Endothelial cell of hepatic sinusoid (primary cell): ENCODE data around the gene CTXN1.
"Not testable (repeated sequence)": the region's sequence is repeated elsewhere in the genome, so short reads cannot be mapped to it uniquely, and the experiment has no call there.

ENCODE experiments used
- in situ Hi-C: cut with HindIII; loops from 2 replicates; pipeline ENCODE4 v1.10.0; 2017; ENCODE audit warnings: low sequenced_read_pairs

CTXN1 gene

DNA sequence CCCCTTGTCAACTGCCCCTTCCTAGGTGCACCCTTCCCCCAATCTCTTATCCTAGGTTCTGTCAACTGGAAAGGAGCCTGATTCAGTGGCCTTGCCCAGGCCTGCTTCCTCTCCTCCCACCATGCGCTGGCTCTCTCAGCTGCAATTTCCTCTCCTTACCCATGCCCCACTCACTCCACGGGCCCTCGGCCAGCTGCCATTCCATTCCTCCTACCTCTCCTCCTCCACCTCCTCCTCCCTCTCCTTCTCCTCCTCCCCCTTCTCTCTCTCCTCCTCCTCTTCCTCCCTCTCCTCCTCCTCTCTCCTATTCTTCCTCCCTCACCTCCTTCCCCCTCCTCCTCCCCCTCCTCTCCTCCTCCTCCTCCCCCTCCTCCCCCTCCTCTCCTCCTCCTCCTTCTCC, 27.1 kb upstream of the CTXN1 start:
- in situ Hi-C loops: no loop called here

DNA sequence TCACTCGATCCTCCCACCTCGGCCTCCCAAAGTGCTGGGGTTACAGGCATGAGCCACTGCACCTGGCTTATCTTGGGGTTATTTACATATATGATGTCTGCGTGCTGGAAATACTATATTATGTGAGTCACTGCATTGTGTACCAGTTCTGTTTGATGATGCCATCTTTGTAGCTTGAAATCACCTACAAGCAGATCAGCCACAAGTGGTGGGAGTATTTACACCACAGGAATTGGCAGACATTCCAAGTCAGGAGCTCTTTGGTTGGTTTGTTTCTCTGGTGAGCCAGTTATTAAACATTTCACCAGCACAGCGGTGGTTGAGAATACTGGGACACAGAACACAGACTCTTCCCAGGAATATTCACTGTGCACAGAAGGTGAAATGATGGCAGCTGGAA, 22.0 kb upstream of the CTXN1 start:
- in situ Hi-C loops: no loop called here

DNA sequence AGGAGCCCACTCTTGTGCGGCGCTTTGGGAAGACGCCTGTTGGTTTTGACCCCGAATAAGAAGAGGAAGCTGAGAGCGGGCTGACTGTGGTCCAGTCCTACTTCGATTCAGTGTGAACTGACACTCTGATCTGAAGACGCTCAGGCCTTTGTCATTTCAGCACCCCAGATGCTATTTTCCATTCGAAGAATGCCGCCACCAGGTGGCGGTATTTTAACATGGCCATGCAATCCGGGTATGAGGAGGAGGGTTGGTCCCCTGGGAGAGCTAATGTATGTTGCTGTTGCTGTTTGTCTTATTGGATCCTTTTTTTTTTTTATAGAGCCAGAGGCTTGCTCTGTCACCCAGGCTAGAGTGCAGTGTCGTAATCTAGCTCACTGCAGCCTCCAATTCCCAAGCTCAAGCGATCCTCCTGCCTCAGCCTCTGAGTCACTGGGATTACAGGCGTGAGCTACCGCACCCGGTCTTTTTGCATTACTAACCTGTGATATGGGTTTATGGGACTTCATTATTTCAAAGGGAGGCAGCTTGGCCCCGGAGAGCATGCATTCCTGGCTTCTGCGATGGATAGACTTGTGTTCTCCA, 18.3 kb upstream of the CTXN1 start:
- in situ Hi-C loops: loop anchor here (5.0 kb wide), 1 partner anchor 53 kb away; no protein-coding TSS in a partner anchor

DNA sequence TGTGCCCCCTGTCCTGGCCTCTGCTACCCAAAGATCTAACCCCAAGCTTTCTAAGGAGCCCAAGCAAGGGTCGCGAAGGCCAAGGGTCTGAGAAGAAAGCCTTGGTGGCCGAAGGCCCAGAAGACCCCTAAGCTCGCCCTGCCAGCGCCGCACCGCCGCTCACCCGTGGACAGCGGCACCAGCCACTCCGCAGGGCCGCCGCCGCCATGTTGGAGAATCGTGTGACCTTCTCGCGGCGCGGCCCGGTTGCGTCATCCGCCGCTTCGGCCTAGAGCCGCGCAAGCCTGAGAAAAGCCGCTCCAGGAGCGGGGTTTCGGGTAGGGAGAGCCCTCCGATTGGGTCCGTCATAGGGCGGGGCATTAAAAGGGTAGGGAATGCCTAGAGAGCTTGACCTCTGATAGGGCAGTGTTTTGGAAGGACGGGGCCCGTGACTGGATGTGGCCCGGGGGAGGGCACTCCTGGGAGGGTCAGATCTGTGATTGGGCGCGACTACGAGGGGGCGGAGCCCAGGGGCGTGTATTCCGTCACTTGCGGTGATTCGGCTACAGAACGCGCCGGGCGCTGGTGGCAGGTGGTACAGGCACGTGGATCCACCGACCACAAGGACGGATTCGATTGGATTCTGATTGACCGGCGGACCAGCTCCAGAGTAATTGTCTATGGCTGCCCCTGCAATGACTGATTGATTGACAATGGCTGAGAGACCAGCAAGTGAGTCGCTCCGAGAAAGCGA, 17.7 kb upstream of the CTXN1 start, which contains the start of gene TIMM44:
TSS of gene TIMM44 (minus strand) at position 223 of the 733 bp plus-strand sequence. CDS start at position 208, 15 bp downstream.
- in situ Hi-C loops: loop anchor here (5.0 kb wide), 1 partner anchor 54 kb away; no protein-coding TSS in a partner anchor

DNA sequence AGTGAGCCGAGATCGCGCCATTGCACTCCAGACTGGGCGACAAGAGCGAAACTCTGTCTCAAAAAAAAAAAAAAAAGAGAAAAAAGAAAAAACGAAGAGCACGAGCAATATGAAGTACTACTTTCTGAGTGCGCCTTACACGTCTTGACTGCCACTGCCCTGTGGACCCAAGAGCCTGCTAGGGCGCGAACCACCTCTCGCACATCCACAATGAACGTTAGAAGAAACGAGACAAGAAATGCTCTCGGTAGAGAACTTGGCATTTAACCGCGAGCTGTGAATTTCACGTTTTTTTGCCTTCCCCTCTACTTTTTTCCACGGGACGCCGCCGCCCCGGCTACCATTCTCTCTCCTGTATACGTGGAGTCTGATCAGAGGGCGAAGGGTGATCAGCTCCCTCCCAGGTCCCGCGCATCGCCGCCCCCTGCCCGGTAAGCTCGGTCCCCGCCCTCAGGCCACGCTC, 17.1 kb upstream of the CTXN1 start:
- in situ Hi-C loops: loop anchor here (5.0 kb wide), 1 partner anchor 54 kb away; no protein-coding TSS in a partner anchor

DNA sequence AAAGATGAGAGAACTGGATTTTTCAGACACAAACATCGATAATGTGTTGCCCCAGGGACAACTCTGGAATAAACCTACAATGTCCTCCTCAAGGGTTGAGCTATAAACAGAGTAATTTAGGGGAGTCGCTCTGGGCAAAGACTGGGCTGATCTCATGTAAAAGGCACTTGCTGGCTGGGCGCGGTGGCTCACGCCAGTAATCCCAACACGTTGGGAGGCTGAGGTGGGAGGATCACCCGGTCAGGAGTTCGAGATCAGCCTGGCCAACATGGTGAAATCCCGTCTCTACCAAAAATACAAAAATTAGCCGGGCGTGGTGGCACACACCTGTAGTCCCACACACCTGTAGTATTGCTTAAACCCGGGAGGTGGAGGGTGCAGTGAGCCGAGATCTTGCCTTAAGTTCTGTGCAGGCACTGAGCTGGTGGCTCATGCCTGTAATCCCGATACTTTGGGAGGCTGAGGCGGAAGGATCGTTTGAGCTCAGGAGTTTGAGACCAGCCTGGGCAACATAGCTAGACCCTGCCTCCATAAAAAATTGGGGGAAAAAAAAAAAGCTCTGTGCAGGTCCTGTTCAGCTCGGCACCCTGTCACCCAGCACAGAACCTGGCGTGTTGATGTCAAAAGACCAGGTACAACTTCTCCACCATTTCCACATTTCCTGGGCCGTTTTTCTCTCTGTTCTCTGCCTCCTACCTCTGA, 16.1 kb upstream of the CTXN1 start:
- in situ Hi-C loops: loop anchor here (5.0 kb wide), 1 partner anchor 55 kb away; no protein-coding TSS in a partner anchor

DNA sequence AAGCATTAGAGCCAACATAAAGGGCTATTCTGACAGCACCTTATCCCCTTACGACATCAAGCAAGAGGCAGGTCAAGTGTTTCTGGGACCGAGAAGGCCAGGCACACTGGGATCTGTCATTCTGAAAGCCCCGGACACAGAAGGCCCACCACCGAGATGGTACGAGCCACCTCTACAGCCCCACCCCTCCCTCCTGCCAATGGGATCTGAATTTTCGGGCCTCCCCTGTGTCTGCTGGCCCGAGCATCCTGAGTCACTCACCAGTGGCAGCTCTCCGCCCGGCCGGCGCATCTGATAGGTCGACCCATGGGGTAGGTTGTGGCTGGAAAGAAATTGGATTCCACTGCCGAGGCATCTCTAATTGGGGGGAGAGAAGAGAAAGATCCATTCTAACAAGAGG, 14.9 kb upstream of the CTXN1 start:
- in situ Hi-C loops: loop anchor here (5.0 kb wide), 1 partner anchor 56 kb away; no protein-coding TSS in a partner anchor

DNA sequence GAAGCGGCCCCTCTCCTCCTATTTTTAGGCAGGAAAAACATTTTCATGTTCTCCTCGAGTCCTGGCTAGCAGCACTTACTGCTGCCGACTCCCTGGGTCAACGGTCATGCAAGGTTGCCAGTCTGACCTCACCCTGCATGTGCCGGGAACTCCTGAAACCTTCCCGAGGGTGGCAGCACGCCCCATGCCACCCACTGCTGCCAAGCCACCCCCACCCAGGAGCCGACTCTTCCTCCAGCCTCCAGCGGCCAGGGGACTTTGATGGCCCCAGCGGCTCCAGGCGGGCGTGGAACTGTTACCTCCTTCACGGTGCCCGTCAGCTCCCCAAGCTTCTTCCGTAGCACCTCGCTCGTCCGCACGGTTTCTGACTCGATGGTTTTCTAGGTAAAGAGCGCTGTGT, 8.8 kb upstream of the CTXN1 start:
- in situ Hi-C loops: no loop called here

DNA sequence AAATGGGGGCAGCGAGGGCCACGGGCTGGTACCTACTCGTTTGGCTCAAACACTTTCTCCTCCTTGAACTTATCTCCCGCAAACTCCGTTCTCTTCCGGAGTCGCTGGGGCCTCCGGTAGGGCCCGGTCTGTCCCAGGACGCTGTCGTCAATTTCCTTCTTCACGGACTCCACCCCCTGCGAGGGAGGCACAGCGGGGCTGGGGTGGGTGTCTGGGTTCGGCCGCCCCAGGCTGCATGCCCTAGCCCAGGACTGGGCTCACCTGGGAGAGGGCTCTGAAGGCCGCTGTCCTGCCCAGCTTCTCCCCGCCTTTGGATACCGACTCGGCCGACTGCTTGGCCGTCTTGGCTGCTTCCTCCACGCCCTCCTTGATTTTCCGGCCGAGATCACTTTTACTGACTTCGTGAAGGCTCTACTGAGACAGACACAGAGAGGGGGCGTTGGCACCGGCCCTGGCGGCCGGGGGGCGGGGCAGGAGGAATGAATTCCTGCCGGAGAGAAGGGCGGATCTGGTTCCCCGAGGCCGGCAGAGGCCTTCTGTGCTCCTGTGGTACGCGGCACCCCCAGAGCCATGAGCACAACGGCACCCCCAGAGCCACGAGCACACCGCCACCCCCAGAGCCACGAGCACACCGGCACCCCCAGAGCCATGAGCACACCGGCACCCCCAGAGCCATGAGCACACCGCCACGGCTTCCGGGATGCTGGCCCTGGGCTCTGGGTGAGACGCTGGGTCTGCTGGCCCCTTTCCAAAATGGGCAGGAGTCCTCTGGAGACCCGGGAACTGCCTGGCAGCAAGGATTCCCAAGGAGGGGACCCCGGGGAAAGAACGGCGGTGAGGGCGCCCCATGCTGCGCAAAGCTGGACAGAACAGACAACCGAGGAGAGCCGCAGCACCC, 8.1 kb upstream of the CTXN1 start:
- in situ Hi-C loops: no loop called here

DNA sequence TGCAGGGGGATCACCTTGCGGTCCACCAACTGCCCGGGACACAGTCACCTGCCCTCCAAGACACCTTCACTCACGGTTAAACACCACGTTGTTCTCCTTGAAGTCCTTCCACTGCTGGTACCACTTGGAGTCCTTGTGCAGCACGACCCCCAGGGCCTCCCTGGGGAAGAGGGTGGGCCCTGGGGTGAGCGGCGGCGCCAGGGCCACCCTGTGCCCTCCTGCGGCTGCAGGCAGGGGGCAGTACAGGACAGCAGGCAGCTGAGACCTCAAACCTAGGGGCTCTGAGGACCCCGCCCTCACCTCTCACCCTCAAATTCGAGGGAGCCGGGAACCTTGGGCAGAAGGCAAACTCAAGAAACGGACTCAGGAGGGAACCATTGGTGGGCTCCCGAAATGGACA, 7.5 kb upstream of the CTXN1 start:
- in situ Hi-C loops: no loop called here

DNA sequence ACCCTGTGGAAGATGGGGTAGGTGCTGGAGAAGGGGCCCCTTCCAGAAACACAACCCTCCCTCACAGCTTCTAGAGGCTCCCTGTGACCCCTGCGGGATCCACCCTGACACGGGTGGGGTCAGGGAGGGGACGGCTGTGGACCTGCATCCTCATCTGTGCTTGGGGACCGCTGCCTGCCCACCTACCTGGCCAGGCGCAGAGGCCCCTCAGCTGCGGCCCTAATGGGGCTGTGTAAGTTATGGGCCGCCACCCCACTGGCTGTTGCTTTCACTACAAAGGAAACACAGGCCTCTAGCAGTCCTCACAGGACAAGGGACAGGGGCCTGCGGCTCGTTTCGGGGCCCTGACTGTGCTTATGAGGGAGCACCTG, 7.0 kb upstream of the CTXN1 start:
- in situ Hi-C loops: no loop called here

DNA sequence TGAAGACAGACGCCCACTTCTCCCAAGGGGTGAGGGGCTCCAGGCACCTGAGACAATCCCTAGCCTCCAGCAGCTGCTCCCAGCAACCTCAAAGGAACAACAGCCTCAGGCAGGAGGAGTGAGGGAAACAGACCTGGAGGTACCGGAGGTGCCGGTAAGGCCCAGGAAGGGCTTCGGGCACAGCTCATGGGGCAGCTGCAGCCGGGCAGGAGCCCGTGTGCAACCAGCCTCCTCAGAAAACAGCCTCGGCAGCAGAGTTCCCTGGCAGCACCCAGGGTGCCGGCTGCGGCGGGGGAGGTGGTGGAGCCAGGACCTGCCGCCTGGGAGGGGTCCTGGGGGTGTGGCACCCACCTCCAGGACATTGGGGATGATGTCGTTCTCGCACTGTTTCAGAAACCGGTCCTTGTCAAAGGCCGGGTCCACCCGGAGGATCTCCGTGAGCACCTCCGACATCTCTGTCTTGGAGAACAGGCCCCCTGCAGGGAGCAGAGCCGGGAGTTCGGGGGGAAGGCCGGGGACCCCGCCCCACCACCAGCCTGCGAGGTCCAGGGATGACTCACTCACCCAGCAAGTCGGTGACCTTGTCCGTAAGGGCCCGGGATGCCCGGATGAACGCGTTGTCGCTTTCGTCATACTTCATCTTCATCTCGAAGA, 6.5 kb upstream of the CTXN1 start:
- in situ Hi-C loops: no loop called here

DNA sequence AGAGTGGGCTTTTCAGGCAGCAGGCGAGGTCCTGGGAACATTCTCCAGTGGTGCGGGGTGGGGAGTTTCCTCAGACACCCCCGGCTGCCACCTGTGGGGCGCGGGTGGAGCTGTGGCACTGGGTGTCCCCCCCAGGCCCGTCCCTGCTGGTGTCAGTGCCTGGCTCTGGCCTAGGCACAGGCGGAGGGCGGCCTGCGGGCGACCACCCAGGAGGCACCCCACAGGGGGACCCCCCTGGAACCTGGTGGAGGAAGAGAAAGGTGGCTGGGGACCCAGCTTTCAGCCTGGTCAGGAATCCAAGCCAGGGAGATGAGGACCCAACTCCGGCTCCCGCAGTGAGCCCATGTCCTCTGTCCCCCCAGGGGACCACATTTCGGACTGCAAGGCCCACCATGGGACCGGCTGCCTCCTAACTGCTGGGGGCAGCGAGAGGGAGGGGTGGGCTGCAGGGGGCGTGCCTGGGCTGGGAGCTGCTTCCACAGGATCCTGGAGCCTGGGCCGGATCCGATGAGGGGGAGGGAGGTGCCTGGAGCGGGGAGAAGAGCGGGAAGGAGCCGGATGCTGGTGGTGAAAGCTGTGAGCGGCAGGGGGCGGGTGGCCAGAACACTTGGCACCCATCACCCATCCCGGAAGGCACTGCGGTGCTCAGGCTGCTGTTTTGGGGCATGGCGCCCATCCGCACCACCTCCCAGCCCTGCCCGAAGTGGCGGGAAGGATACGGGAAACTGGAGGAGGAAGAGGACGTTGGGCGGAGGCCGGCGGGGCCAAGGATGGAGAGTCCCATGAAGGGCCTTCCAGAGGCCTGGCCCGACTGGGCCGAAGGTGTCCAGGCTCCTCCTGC, 5.5 kb upstream of the CTXN1 start:
- in situ Hi-C loops: no loop called here

DNA sequence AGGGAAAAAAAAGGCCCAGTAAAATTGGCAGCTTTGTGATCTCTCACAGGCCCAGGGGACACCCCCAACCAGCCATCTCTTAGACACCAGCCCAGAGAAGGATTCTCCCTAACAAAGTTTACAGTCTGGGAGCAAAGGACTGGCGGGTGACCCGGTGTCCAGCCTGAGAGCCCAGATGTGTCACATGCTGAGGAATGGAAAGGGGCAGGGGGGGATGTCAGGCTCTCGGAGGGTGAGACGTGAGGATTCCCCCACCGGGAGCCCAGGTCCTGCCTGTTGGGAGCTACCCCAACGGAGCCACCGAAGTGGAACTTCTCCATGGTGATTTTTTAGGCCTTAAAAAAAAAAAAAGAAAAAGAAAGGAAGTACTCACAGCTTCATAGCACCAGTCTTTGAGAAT, 4.8 kb upstream of the CTXN1 start:
- in situ Hi-C loops: no loop called here

DNA sequence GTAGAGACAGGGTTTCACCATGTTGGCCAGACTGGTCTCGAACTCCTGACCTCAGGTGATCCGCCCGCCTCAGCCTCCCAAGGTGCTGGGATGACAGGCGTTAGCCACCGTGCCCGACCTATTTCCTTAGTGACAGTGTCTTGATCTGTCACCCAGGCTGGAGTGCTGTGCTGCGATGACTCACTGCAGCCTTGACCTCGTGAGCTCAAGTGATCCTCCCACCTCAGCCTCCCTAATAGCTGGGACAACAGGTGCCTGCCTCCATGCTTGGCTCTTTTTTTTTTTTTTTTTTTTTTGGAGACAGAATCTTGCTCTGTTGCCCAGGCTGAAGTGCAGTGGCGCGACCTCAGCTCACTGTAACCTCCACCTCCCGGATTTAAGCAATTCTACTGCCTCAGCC, 4.1 kb upstream of the CTXN1 start:
- in situ Hi-C loops: not testable (repeated sequence)

DNA sequence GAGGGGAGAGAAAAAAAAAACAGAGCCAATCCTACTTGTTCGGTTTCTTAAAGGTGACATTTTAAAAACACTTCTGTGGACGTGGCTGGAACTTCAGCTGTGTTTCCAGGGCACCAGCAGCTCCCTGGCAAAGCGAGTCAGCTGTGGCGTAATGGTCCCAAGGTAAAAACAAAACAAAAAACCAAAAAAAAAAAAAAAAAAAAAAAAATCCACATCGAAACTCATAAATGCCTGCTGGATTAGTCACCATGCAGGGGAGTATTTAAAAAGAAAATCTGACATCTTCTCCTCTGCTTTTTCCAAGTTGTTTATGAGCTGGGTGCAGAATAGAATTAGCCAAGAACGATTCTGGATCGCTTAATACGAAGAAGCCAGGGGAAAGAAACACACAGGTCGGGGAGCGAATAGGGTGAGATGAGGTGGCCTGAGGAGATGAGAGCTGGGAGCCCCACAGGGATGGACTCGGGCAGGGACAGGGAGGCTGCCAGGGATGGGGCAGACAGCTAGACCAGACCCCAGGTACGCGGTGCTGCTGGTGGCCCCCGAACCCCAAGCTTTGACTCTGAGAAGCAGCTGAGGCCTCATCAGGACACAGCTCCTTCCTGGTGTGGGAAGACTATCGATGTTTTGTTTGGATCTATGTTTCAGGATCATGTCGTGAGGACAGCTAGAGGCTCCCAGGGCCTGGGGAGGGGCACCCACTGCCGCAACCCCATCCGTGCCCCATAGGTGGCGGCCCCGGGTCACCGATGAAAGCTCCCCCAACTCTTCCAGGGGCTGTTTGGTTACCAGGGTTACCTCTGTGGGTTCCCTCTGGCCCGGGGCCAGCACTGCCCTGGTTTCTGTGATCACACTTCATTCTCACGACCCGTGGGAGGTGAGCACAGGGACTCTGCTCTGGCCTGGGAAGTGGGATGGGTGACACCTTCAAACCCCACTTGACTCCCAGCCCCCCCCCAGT, 3.1 kb upstream of the CTXN1 start:
- in situ Hi-C loops: no loop called here

DNA sequence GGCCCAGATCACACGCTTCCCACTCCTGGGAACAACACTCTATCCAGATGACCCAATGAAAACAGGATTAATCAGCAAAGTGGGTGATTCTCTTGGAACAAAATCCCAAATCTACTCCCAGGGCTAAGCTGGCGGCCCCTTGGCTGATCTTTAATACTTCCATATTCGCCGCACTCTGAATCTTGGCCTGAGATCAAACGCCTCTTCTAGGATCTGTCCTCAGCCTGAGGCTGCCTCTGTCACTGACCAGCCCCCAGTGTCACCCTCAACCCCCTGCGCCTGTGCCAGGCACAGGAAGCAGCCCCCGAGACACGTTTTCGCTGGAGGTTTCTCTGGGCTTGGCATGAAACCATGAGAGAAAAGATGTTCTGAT, 2.4 kb upstream of the CTXN1 start:
- in situ Hi-C loops: no loop called here

DNA sequence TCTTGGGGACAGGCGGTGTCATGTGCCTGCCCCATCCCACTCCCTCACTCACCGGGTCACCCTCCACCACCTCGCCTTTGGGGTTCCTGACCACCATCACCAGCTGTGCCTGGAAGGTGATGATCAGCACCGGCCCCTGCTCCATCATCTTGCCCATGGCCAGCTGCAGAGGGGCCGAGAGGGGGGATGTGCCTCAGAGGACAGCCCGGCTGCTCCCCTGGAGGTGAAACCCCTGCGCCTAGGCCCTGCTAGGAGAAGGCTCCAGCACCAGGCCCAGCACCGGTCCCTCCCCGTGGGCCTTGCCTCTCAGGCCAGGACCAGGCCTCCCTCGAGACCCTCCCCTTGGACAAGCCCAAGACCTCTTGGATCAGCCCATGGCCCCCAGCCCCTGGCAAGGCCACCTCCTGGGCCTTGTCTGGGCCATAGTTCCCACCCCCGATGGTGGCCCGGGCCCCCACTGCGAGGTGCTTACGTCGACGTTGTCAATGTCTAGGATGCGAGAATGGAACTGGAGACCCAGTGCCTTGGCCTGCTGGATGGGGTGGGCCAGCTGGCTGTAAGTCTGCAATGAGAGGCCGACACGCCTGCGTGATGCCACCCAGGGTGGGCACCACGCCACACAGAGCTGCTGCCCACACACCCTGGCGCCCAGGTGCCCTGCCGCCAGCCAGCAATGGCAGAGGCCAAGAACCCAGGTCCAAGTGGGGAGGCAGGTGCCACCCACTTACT, 1.8 kb upstream of the CTXN1 start:
- in situ Hi-C loops: no loop called here
